Measurements from ENCODE around the gene WDR74.
"Not testable (repeated sequence)": the region's sequence is repeated elsewhere in the genome, so short reads cannot be mapped to it uniquely, and the experiment has no call there.

WDR74 gene

DNA sequence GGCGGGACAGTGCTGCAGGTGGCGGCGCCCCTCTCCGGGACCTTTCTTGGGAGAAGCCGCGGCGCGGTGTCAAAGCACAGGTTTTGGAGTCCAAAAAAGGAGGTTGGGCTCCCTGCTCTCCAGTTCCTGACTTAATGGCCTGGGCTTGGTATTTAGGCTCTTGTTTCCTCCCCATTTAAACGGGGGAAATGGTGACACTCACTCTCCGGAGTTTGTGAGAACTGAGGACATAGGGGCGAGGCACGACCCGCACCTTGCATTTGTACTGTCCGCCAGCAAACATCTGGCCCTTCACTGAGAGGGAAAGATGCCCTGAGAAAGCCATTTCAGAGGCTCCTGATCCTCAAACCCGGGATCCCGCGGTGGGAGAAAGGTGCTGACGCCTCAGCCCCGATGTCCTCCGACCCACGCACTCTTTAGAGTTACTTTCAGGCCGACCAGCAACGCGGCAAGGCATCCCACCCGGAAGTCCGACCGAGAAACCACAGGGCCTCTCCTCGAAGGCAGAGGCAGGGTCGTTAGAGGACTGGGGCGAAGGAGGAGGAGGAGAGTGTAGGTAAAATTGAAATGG, 2.9 kb upstream of the WDR74 start:
- FAIRE-seq (no peak), DNase-seq (ENCODE audit: insufficient read length, low spot score) (no peak)

DNA sequence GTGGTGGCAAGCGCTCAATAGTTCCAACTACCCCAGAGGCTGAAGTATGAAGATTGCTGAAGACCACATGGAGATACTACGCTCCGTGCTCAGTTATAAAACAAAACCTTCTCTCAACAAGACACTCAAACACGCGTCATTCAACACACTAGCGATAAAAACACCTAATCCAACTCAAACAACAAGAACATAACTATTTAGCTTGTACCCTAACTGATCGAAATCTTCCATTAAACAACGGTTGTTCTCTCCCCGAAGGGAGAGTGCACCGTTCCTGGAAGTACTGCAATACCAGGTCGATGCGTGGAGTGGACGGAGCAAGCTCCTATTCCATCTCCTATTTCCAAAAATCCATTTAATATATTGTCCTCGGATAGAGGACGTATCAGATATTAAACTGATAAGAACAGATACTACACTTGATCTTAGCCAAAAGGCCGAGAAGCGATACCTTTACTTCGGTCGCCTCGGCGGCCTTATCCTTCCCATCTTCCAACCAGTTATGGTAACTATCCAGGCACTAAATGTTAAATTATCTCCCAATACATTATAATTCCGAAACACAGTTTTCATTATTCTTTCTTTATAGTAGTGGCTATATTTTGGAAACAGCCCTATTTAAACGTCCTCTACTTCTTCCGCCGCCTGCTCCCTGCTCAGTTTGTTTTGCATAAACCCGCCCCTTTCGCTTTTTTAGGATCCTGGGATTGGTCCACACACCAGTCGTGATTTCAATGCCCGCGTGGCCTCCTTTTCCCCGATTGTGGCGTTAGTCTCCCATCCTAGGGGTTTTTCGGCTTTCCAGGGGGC, 2.2 kb upstream of the WDR74 start:
- DNase-seq (ENCODE audit: insufficient read length, low spot score) = peak; percentile 72
- FAIRE-seq = peak; percentile 96

DNA sequence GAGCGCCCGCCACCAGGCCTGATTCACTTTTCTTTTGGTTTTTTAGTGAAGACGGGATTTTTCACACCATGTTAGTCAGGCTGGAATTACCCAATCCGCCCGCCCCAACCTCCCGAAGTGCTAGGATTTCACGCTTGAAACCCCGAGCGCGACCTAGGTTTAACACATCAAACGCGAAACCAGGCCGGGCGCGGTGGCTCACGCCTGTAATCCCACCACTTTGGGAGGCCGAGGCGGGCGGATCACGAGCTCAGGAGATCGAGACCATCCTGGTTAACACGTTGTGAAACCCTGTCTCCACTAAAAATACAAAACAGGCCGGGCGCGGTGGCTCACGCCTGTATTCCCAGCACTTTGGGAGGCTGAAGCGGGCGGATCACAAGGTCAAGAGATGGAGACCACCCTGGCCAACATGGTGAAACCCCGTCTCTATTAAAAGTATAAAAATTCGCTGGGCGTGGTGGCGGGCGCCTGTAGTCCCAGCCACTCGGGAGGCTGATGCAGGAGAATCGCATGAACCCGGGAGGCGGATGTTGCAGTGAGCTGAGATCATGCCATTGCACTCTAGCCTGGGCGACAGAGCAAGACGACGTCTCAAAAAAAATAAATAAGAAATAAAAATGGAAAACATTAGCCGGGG, 1.5 kb upstream of the WDR74 start:
- not testable (repeated sequence) for DNase-seq (ENCODE audit: insufficient read length, low spot score); FAIRE-seq

DNA sequence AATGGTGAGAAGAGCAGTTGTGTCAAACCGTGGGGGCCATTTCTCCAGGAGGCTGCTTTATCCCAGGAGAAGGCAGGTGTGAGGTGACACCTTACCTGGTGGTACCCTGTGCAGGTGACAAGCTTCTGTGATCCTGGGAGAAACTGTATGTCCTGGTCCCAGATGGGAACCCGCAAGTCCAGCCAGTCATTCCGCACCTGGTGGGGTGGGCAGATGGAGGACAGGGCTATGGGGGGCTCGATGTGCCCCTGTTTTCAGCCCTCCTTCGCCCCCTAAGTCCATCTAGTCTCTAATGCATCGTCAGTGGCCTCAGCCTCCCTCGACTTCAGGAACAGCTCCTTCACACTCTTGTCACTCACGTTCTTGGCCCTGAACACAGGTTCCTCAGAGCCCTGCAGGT, 4.1 kb downstream of the WDR74 start:
- DNase-seq (ENCODE audit: insufficient read length, low spot score) (no peak), FAIRE-seq (no peak)

DNA sequence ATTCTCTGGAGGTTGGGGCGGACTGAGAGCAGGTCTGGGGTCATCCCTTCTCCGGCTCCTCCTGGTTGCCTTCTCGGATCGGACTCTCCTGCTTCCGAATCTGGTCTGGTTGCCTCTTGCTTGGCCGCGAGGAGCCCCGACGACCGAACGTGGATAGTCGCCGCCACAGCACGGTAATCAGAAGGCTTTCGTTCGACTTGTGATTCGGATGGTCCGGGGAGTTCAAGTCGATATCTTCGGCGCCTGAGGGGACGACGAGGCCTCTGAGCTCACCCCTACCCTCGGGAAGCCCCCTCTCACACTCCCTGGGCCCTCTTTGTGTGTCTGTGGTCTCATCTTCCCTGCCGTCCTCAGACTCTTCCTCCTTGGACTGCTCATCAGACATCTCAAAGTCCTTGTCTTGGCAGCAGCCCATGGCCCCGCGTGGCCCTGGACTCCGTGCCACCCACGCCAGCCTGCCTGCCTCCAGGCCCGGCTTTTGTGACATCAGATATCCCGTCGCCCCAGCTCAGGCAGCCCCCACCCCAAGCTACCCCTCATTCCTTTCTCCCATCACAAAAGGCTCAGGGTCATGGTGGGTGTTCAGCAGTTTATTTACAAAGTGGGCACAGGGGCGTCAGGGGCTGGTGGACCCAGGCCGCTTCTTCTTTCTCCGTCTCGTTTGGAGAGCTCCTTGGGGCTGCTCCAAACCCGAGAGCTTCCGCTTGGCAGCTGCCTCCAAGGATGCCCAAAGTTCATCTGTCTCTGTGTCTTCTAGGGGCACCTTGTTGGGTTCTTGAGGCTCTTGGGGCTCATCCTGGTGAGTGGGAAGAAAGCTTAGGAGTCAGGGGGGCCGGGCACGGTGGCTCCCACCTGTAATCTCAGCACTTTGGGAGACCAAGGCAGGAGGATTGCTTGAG, 6.8 kb downstream of the WDR74 start, which contains the start of gene TEX54:
TSS of gene TEX54 (minus strand) at position 506 of the 899 bp plus-strand sequence.
- DNase-seq (ENCODE audit: insufficient read length, low spot score) (no peak), FAIRE-seq (no peak)

DNA sequence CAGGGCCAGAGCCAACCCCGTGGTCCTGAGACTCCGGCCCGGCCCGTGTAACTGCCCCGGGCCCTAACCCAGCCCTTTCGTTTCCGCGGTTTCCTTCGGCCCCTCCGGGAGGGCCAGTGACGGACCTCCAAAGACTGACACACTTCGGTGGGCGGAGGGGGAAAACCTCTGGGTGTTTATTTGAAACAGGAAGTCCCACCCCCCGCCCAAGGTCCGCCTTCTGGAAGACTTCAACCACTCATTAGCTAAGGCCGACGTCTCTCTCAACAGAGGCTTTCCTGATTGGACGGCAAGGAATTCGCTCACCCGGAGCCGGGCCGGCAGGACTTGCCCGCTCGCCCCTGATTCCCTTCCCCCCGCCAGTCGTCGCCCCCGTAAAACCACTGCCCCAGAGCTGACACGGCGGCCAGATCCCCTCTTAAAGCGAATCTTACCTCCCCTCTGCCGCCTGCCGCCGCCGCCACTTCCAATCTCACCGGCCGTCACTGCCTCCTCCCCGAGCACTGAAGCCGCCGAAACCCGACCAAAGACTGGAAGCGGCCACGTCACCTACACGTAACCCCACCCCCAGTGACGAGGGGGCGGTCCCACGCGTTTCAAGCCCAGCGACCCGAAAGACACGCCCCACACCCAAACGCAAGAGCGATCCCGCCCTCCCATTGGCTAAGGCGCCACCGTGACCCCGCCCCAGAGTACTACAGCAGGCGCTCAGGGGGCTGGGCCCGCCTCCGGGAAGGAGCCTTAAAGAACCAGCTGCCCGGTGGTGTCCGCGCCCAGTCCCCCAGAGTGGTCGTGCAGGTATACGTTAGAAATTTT, 7.7 kb downstream of the WDR74 start, which contains the start of gene STX5:
TSS of gene STX5 (minus strand) at position 532 of the 816 bp plus-strand sequence. CDS start 808 bp downstream, outside the sequence.
- FAIRE-seq (peak; percentile 93), DNase-seq (ENCODE audit: insufficient read length, low spot score) (peak; percentile 85)

DNA sequence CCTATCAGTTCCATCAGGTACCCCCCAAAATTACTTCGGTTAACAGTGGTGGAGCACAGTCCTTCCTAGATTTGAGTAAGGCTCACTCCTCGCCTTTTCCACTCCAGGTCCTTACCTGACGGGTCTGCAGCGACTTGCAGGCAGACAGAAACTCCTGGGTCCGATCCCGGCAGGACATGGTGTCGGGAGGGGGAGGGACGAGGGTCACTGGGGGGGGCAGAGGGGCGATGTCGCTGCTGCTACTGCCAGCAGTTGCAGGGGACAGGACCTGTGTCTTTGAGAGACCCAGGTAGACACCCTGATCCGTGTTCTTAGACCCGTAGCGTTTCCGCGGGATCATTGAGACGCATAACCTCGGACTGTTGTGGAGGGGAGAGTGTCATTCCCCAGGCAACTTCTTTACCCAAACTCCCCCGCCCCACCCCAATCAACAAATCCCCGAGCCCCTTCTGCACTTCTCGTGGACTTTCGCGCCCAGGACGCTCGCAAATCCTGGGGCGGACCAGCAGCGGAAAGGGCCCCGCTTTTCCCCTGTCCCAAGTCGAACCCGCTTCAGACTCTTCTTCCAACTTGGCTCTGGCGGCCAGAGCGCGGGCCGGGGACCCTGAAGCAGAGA, 8.4 kb downstream of the WDR74 start:
- DNase-seq (ENCODE audit: insufficient read length, low spot score) = no peak
- FAIRE-seq = no peak

DNA sequence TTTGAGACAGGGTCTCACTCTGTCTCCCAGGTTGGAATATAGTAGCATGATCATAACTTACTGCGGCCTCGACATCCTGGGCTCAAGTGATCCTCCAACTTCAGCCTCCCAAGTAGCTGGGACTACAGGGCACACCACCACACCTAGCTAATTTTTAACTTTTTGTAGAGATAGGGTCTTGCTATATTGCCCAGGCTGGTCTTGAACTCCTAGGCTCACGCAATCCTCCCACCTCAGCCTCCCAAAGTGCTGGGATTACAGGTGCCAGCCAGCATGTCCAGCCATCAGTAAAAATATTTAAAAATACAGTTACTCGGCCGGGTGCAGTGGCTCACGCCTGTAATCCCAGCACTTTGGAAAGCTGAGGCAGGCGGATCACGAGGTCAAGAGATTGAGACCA, 11.3 kb downstream of the WDR74 start:
- not testable (repeated sequence) for FAIRE-seq; DNase-seq (ENCODE audit: insufficient read length, low spot score)

DNA sequence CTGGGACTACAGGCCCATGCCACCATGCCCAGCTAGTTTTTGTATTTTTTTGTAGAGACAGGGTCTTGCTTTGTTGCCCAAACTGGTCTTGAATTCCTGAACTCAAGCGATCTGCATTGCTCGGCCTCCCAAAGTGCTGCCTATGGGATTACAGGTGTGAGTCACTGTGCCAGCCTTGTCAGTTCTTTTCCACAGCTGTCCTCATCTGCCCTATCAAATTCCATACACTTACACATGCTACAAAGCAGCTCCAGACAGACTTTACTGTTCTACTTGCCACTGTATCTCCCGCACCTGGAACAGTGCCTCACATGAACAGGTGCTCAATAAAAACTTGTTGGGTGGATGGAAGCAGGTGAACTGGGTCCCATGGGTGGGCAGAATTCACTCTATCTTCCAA, 15.7 kb downstream of the WDR74 start:
- DNase-seq (ENCODE audit: insufficient read length, low spot score) = no peak
- FAIRE-seq = no peak

DNA sequence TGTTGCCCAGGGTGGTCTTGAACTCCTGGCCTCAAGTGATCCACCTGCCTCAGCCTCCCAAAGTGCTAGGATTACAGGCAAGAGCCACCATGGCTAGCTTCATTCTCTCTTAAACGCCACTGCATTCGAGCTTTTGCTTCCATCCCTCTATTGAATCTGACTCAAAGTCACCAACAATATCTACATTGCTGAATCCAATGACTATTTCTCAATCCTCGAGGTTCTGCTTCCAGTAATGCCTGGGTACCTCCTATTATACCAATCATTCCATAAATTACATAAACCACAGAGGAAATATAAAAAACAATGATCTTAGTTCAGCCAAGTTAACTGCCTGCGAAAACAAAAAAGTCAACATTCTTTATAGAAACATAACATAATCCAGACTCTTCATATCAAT, 22.3 kb downstream of the WDR74 start:
- FAIRE-seq = no peak
- no peak for DNase-seq (ENCODE audit: insufficient read length, low spot score)

DNA sequence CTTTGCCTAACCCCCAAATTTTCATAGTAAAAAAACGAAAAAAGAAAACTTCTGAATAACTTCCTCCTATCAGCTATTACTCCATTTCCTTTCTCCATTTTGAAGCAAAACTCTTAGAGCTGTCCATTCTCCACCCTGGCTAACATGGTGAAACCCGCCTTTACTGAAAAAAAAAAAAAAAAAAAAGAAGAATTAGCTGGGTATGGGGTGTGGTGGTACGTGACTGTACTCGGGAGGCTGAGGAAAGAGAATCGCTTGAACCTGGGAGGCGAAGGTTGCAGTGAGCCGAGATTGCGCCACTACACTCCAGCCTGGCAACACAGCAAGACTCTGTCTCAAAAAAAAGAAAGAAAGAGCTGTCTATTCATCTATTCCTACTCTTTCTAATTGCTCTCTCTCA, 22.8 kb downstream of the WDR74 start:
- DNase-seq (ENCODE audit: insufficient read length, low spot score) = no peak

DNA sequence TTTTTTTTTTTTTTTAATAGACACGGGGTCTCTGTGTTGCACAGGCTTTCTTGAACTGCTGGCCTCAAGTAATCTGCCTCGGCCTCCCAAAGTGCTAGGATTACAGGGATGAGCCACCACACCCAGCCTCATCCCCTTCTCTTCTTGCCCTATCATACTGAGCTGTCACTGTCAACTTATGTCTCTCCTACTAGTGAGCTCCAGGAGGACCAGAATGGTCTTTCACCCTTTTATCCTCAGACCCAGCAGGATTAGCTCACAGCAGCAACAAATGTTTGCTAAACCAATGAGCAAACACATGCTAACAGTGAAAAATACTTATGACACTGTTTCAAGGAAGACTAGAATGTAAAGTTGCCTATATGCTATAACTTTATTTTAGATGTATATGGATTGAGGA, 27.7 kb downstream of the WDR74 start:
- FAIRE-seq (no peak), DNase-seq (ENCODE audit: insufficient read length, low spot score) (no peak)

More for the DNA sequence above, 22.8 kb downstream of the WDR74 start:
- no peak for FAIRE-seq

DNA sequence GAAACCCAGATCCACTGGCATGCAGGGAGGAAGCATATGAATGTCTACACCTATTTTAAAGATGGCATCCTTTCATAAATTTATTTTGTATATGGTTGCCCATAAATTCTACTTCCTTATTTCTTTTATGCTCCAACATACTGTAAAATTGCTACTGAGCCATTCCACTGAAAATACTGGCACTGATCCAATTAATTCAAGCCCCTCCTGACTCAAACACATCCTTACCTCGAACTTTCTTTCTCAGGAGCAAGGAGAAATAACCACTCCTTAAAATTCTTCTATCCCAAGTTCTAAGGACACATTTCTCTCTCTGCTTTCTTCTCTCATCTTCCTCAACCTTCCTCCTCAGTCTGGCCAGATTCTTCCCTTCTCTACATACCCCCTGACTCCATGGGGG, 28.6 kb downstream of the WDR74 start:
- no peak for DNase-seq (ENCODE audit: insufficient read length, low spot score)

DNA sequence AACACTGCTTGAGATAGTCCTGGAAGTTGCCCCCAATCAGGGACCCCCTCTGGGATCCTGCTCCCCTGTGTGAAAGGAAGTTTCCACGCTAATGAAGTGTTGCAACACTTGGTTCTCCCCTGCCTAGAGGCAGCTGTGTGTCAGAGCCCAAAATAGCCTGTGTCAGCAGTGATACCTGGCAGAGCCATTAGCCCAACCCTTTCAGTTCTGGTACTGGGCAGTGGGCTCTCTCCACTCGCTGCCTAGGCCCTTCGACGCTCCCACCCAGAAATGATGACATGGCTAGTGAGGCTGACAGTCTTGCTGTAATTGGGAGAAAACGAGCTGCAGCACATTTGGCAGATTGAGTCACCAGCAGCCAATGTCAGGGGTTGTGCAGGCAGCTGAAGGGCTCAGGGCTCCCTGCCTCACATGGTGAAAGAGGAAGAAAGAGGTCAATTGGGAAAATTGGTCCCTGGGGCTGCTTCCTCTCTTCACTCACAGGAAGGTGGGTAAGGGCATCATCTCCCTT, 32.7 kb downstream of the WDR74 start:
- no peak for FAIRE-seq

More for the DNA sequence above, 28.6 kb downstream of the WDR74 start:
- FAIRE-seq = no peak

DNA sequence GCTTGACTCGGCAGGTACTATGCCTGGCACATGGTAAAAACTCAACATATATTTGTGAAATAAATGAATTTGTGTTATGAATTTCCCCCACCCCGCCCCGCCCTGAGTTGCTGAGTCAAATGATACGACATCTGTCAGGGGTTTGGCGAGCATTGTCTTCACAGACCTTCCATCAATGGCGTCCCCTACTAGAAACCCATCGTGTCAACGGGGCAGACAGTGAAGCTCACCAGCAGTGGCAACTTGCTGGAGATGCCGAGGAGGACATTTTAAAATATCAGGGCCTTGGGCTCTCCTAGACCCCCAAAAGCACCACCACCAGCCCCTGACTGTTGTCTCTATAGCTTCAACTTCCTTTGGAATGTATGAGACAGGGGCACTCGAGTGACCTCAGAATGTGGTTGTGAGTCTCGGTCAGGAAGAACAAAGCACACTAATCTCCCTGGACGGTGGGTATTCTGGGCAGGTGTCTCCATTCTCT, 33.4 kb downstream of the WDR74 start:
- no peak for DNase-seq (ENCODE audit: insufficient read length, low spot score)
- FAIRE-seq = no peak

More for the DNA sequence above, 32.7 kb downstream of the WDR74 start:
- no peak for DNase-seq (ENCODE audit: insufficient read length, low spot score)

DNA sequence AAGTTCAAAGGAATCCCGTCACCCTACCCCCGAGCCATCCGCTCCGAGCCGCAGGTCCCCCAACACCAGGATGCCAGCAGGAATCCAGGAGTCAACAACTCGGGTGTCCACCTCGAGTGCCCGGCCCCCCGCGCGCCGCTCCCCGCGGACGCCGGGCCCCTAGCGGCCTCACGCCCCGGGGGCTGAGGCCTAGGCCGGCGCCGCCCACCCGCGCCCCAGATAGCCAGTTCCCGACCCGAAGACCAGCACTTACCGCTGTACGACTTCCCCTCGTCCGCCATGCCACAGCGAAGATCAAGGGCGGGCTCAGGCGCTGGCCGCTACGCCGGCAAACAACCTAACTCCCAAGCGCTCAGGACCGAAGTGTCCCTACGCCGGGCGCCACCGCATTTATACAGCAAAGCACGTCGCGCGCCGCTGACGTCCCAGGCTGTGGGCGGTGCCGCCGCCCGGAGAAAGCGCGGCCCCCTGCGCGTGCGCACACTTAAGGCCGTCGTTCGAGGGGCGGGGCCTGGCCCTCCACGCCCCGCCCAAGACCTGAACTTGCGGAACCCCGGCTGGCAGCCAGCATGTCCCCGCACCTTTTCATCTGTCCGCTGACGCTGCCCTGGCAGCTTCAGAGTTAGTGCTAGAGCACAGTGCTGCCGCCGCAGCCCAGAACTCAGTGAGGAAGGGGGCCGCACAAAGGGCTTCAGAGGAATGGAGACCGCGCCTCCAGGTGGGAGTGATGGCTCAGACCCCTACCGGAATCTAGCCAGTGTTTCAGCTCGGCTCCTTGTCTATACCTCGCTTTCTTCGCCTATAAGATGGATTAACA, 34.1 kb downstream of the WDR74 start, which contains the start of gene NXF1:
TSS of gene NXF1 (minus strand) at position 365 of the 817 bp plus-strand sequence. CDS start at position 281, 84 bp downstream.
- DNase-seq (ENCODE audit: insufficient read length, low spot score) (peak; percentile 88), FAIRE-seq (peak; percentile 88)

DNA sequence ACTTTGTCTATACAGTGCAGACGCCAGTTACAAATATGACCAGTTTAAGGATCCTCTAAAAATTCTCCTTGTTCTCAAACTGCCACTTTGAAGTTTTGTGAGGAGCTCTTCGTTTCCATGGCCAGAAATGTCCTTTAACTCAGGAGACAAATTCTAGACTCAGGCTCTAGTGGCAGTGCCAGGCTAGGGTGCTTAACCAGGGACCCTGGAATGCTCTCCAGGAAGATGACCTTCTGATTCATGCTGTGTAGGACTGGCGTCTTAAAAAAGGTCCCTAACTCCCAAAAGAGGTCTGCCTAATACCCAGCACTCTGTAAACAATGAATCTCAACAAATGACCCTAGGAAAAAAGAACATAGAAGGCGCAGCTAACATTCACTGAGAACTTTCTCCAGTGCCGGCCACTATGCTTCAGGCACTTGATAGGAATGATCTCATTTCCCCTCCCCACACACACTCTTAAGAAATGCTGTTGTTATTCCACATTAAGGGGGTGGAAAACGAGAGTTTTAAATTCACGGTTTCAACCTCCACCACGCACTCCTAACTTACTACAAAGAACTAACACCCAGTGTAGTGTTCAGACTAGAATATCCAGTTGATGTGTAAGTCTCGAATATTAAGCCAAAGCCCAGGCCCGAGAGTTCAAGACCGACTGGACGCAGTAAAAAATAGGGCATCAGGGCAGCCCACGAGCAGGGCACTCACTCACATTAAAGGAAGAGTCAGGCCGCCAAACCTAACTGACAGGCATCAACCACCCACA, 34.9 kb downstream of the WDR74 start:
- FAIRE-seq = peak; percentile 88

More for the DNA sequence above, 34.9 kb downstream of the WDR74 start:
- DNase-seq (ENCODE audit: insufficient read length, low spot score) = no peak

Data from GM19239 (cell line).